Measurements from ENCODE around the gene AUH. TPM values are rescaled to one million over a fixed set of nuclear protein-coding genes. Genes with fewer than 3 reads are reported as not detected.
"Not testable (repeated sequence)": the region's sequence is repeated elsewhere in the genome, so short reads cannot be mapped to it uniquely, and the experiment has no call there.

The AUH gene
- polyA plus RNA-seq, 3 donors: 31.6 to 44.3 (median 43.4) TPM

DNA sequence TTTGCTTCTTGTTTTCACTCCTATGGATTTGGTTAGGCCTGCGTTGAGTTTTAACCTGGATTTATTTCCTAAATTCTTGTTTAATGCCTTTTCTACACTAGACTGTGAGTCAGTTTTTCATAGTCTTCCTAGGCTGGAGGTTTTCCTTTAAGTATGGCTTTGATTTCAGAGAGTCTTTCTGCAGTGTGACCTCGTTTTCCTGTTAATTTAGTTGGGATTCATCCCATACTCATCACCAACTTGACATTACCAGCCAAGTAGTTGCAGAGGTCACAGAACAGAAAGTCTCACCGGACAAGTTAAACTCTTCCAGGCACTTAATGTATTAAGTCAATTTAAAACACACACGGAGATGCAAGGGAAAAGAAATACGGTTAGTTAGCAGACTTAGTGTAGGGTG is 29.7 kb upstream of the AUH start:
- DNase-seq (ENCODE audit: extremely low read depth in 1 of 11, low read depth in 9 of 11, low spot score in 4 of 11): no peak

GRCh38 chr9:91389686-91390085 is 28.0 kb upstream of the AUH start:
- not testable (repeated sequence) for DNase-seq (ENCODE audit: extremely low read depth in 1 of 11, low read depth in 9 of 11, low spot score in 4 of 11)

DNA sequence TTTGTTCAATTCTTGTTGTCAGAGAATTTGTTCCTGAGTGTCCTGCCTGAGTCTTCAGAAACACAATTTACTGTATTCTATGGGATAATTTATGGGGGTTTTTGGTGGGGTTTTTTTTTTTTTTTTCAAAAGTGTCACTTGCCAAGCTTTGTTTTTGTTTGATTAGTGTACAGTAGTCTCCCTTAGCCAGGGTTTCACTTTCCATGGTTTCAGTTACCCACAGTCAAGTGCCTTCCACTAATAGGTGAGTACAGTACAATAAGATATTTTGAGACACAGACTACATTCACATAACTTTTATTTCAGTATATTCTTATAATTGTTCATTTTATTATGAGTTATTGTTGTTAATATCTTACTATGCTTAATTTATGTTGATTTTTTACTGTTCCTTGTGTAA is 25.0 kb upstream of the AUH start:
- no peak for DNase-seq (ENCODE audit: extremely low read depth in 1 of 11, low read depth in 9 of 11, low spot score in 4 of 11)

DNA sequence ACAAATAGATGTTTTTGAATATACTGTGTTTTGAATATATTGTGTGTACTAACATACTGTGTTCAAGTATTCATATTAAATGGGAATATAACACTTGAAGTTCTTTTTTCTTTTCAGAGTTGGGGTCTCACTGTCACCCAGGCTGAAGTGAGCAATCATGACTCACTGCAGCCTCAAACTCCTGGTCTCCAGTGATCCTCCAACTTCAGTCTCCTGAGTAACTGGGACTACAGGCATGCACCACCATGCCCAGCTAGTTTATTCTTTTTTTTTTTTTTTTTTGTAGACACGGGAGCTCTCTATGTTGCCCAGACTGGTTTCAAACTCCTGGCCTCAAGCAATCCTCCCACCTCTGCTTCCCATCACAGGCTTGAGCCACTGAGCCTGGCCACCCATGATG is 23.2 kb upstream of the AUH start:
- DNase-seq (ENCODE audit: extremely low read depth in 1 of 11, low read depth in 9 of 11, low spot score in 4 of 11): no peak

GRCh38 chr9:91383577-91383976 is 21.9 kb upstream of the AUH start:
- no peak for DNase-seq (ENCODE audit: extremely low read depth in 1 of 11, low read depth in 9 of 11, low spot score in 4 of 11)

DNA sequence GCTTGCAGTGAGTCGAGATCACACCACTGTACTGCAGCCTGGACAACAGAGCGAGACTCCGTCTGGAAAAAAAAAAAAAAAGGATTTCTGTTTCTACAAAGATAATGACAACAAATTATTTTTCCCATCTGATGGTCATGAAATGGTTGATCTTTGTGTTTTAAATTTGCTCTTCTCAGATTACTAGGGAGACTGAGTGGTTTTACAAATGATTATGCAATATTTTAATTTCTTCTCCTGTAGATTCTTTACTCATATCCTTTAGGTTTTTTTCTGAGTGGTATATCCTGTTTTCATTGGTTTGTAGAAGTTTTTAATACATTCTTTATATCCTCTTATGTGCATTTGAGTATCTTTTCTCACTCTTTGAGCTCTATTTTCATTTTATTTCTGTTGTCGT is 20.6 kb upstream of the AUH start:
- no peak for DNase-seq (ENCODE audit: extremely low read depth in 1 of 11, low read depth in 9 of 11, low spot score in 4 of 11)

DNA sequence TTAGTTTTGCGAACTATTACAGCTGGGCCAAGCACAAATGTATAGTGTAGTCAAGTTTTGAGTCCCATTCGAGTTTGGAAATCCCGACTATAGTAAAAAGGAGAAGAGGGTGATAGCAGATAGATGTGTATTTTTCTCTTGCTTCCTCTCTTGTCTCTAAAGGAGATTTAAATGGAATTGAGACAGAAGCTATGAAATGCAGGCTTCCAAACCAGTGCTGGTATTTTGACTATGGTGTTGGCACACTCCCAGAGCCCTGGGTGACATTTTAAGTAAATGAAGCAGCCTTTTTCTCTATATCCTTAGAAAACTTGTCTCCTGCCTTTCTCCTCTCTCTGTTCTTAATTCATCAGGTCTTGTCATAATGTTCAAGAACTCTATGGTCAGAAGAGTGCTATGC is 17.7 kb upstream of the AUH start:
- no peak for DNase-seq (ENCODE audit: extremely low read depth in 1 of 11, low read depth in 9 of 11, low spot score in 4 of 11)

DNA sequence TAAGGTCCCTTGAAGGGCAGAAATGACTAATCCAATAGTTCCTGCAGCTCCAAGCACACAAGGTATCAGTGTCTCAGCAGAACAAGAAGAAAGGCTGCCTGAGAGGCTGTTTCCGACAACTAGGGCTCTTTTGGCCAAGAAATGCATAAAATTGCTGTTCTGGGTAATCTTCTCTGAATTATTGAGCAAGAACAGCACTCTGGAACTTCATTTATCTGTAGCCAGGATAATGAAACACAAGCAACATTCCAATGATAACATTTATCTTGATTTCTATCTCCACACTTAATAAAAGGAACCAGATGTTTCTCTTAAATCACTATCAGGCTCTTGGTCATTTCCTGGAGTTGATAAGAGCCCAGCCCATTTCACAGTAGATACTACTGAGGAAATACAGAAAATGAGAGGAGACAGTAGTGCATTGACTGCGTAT is 17.0 kb upstream of the AUH start:
- no peak for DNase-seq (ENCODE audit: extremely low read depth in 1 of 11, low read depth in 9 of 11, low spot score in 4 of 11)

GRCh38 chr9:91378054-91378453 is 16.3 kb upstream of the AUH start:
- not testable (repeated sequence) for DNase-seq (ENCODE audit: extremely low read depth in 1 of 11, low read depth in 9 of 11, low spot score in 4 of 11)

- DNase-seq (ENCODE audit: extremely low read depth in 1 of 11, low read depth in 9 of 11, low spot score in 4 of 11): no peak
Measured at GRCh38 chr9:91376239-91376638, 14.5 kb upstream of the AUH start.

GRCh38 chr9:91374939-91375338 is 13.2 kb upstream of the AUH start:
- no peak for DNase-seq (ENCODE audit: extremely low read depth in 1 of 11, low read depth in 9 of 11, low spot score in 4 of 11)

DNA sequence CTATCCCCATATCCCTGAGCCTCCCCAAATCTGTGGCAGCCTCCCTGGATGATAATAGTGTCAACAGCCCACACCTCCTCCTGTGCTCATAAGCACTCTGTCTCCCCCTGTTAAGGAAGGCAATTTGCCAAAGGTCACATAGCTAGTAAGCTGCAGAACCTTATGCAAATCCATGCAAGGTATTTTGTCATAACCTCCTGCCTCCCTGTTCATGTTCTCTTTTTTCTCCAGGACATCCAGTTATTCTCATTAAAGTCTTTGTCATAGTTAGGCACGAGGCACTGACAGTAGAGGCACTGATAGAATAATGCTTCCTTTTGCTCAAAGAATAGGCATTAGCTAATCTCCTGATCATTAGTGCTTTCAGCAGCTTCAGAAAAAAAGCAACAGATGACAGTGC is 10.2 kb upstream of the AUH start:
- DNase-seq (ENCODE audit: extremely low read depth in 1 of 11, low read depth in 9 of 11, low spot score in 4 of 11): no peak

- not testable (repeated sequence) for DNase-seq (ENCODE audit: extremely low read depth in 1 of 11, low read depth in 9 of 11, low spot score in 4 of 11)
Measured at GRCh38 chr9:91370006-91370405, 8.3 kb upstream of the AUH start.

DNA sequence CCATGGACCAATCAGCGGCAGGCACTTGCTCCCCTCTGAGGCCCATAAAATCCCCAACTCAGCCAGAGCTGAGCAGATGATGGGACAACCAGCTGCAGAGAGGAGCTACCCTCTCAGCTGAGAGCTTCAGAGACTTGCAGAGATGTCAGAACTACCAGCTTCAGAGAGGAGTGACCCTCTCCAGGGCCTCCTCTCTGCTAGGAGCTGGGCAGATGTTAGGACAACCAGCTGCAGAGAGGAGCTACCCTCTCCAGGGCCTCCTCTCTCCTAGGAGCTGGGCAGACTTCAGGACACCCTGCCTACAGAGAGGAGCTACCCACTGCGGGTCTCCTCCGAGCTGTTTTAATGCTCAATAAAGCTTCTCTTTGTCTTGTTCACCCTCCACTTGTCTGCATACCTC is 3.0 kb upstream of the AUH start:
- no peak for DNase-seq (ENCODE audit: extremely low read depth in 1 of 11, low read depth in 9 of 11, low spot score in 4 of 11)

DNA sequence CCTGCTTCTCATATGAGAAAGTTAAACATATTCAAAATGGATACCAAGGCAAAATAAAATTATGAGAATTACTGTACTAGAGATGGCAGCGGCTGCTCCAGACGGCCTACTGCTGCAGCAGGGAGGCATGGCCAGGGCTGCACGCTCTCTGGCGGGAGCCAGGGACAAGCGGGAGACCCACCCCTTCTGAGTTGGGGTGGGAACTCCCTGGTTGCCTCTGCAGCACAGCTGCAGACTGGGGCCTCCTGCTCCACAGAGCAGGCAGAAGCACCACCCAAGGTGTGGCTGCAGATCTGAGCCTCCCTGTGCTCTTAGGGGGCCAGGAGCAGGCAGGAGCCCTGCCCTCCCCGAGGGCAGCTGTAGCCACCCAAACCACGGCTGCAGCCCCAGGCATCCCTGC is 2.3 kb upstream of the AUH start:
- DNase-seq (ENCODE audit: extremely low read depth in 1 of 11, low read depth in 9 of 11, low spot score in 4 of 11): no peak

- no peak for DNase-seq (ENCODE audit: extremely low read depth in 1 of 11, low read depth in 9 of 11, low spot score in 4 of 11)
Measured at GRCh38 chr9:91362051-91362611, 413 bp upstream of the AUH start.

- peak in 4 of 11 donors; percentile 7 to 33 (median 11) for DNase-seq (ENCODE audit: extremely low read depth in 1 of 11, low read depth in 9 of 11, low spot score in 4 of 11)
Measured at GRCh38 chr9:91360551-91361290, 997 bp downstream of the AUH start.

DNA sequence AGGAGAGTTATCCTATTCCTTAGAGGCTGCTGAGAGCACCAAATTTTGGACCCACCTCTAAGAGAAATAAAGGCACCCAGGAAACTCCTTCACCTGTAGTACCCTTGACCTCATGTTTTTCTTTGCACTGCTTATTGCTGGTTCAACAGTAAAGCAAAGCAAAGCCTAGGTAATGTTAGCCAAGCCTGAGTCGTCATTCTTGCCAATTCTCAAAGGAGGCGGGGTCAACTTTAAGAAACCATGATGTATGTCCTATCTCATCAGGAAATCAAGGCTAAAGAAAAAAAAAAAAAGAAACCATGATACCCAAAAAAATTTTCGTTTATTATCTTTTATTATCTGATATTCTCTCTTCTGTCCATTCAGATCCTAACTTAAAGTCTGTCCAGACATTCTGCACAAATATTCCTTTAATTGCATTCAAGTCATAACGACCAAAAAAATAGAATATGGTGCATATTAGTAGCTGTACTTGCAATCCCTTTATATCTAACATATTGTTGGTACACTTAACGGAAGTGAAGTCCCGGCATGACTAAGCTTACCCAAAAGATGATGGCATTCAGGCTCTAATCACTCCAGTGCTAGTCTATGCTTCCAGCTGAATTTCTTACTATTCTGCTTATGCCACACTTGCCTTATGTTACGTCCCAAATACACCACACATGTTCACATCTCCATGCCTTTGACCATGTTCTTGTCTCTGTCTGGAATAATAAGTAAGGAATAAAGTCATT is 1.8 kb downstream of the AUH start:
- no peak for DNase-seq (ENCODE audit: extremely low read depth in 1 of 11, low read depth in 9 of 11, low spot score in 4 of 11)

DNA sequence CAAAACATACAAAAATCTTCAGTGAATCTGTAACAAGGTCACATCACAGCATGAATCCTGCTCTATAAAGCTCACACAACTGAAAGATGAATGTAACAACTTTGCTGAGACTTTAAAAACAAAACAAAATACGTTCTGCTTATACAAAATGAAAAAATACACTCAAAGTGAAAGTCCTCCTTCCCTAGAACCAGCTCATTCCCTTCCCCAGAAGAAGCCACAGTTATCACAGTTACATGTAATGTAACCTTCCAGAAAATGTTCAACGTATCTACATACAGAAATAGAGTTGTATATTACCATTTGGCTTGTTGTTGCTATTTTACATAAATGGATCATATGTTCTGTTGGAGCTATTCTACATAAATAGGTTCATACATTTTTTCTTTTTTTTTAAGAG is 2.6 kb downstream of the AUH start:
- no peak for DNase-seq (ENCODE audit: extremely low read depth in 1 of 11, low read depth in 9 of 11, low spot score in 4 of 11)

GRCh38 chr9:91354881-91355280 is 6.8 kb downstream of the AUH start:
- peak in 2 of 11 donors; percentile 1 to 23 for DNase-seq (ENCODE audit: extremely low read depth in 1 of 11, low read depth in 9 of 11, low spot score in 4 of 11)

All from renal cortex interstitium (tissue), 11 donors.